ENCODE measurements around the gene PLCL1. TPM values are rescaled to one million over a fixed set of nuclear protein-coding genes. Genes with fewer than 3 reads are reported as not detected.

The PLCL1 gene
- total RNA-seq, 1 experiment from 2014 or later = 0.07 TPM

DNA sequence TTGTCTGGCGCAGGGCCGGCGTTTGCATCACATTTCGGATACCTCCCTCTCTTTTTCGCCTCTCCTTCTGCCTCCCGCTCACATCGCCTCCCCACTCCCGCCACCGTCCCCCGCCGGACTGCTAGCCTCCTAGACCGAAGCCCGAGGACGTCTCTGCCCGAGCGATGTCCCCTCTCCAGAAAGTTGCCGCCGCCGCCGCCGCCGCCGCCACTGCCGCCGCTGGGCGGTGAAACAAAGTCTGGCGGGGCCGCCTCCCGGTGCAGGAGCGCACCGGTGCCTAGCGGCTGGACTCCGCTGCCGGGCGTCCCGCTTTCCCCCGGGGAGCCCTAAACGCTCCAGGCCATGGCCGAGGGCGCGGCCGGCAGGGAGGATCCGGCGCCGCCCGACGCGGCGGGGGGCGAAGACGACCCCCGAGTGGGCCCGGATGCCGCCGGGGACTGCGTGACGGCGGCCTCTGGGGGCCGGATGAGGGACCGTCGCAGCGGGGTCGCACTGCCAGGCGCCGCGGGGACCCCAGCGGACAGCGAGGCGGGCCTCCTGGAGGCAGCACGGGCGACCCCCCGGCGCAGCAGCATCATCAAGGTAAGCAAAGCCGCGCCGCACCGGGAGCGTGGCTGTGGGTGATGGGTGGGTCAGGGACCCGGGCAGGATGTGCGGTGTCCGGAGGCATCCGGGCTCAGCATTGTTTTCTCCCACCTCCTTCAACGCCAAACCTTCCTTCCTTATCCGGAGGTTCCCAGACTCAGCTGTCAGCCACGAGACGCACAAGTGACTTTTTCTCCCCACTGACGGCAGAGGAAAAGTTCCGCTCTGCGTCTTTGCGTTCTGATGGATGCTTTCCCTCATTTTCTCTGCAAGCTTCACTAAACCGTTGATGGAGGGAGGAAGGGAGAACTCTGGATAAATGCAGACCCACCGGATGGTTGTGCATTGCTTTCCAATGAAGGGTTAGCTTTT is 643 bp downstream of the PLCL1 start (continued):
- TF ChIP-seq, protein P1, sequence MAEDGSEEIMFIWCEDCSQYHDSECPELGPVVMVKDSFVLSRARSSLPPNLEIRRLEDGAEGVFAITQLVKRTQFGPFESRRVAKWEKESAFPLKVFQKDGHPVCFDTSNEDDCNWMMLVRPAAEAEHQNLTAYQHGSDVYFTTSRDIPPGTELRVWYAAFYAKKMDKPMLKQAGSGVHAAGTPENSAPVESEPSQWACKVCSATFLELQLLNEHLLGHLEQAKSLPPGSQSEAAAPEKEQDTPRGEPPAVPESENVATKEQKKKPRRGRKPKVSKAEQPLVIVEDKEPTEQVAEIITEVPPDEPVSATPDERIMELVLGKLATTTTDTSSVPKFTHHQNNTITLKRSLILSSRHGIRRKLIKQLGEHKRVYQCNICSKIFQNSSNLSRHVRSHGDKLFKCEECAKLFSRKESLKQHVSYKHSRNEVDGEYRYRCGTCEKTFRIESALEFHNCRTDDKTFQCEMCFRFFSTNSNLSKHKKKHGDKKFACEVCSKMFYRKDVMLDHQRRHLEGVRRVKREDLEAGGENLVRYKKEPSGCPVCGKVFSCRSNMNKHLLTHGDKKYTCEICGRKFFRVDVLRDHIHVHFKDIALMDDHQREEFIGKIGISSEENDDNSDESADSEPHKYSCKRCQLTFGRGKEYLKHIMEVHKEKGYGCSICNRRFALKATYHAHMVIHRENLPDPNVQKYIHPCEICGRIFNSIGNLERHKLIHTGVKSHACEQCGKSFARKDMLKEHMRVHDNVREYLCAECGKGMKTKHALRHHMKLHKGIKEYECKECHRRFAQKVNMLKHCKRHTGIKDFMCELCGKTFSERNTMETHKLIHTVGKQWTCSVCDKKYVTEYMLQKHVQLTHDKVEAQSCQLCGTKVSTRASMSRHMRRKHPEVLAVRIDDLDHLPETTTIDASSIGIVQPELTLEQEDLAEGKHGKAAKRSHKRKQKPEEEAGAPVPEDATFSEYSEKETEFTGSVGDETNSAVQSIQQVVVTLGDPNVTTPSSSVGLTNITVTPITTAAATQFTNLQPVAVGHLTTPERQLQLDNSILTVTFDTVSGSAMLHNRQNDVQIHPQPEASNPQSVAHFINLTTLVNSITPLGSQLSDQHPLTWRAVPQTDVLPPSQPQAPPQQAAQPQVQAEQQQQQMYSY (CRISPR knock-in tag; IDR thresholded peaks at IDR 0.05) = no peak
- TF ChIP-seq ELF4 (CRISPR knock-in tag; IDR thresholded peaks at IDR 0.05; ENCODE audit: low read depth) = no peak

- Mint-ChIP-seq H3K4me1 (peaks cover 14% of the 10 kb centered on the region), H3K27me3 (ENCODE audit: low read depth) (peaks cover 65% of the 10 kb centered on the region), H3K4me3 (peak overlapping the region; percentile 77), H3K36me3 (no peaks in the 10 kb centered on the region), H3K9me3 (no peaks in the 10 kb centered on the region), H3K27ac (no peak overlapping the region)
- ATAC-seq = no peak
- TF ChIP-seq TEAD1 (CRISPR knock-in tag; IDR thresholded peaks at IDR 0.05) (no peak), NFE2L1 (CRISPR knock-in tag; IDR thresholded peaks at IDR 0.05) (no peak), RORB (CRISPR knock-in tag; IDR thresholded peaks at IDR 0.05) (no peak), CDX4 (CRISPR knock-in tag; IDR thresholded peaks at IDR 0.05; ENCODE audit: borderline replicate concordance) (no peak), NFYB (CRISPR knock-in tag; conservative IDR thresholded peaks at IDR 0.05; ENCODE audit: low read depth) (no peak), JUN (CRISPR knock-in tag; IDR thresholded peaks at IDR 0.05) (no peak), ZNF423 (CRISPR knock-in tag; IDR thresholded peaks at IDR 0.05) (no peak), TEAD4 (CRISPR knock-in tag; IDR thresholded peaks at IDR 0.05) (no peak), SMAD3 (CRISPR knock-in tag; IDR thresholded peaks at IDR 0.05; ENCODE audit: borderline replicate concordance) (no peak), ZNF396 (CRISPR knock-in tag; IDR thresholded peaks at IDR 0.05; ENCODE audit: borderline replicate concordance) (no peak), ATF1 (CRISPR knock-in tag; IDR thresholded peaks at IDR 0.05) (no peak)
- TF ChIP-seq, protein P2, sequence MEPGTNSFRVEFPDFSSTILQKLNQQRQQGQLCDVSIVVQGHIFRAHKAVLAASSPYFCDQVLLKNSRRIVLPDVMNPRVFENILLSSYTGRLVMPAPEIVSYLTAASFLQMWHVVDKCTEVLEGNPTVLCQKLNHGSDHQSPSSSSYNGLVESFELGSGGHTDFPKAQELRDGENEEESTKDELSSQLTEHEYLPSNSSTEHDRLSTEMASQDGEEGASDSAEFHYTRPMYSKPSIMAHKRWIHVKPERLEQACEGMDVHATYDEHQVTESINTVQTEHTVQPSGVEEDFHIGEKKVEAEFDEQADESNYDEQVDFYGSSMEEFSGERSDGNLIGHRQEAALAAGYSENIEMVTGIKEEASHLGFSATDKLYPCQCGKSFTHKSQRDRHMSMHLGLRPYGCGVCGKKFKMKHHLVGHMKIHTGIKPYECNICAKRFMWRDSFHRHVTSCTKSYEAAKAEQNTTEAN (CRISPR knock-in tag; IDR thresholded peaks at IDR 0.05) = no peak
- ChIA-PET POLR2A (interaction anchor here (0.6 kb wide), 1 partner anchor 492 kb away, joined by 3 read pairs; no protein-coding TSS in a partner anchor), CTCF (interaction anchor here (1.2 to 1.5 kb wide), 2 partner anchors 293 to 490 kb away, joined by 3 to 4 read pairs; no protein-coding TSS in a partner anchor)
- no peak for DNase-seq (ENCODE audit: low spot score)
Observed at GRCh38 chr2:197805715-197806633, 1.6 kb downstream of the PLCL1 start.

DNA sequence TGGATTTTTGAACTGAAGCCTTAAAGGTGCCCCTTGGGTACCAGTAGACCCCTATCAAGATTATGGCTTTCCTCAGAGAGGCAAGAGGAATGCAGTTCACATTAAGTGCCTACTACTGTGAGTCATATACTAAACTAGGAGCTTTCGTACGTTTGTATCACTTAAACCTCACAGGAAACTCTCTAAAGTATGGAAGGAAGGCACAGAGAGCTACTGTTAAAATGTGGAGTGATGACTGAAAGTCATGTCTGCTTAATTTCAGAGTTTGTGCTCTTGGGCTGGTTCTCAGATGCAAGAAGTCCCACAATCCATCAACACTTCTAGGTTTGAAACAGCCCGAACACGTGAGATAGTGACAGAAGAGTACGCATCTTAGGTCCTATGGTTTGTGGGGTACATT is 4.7 kb downstream of the PLCL1 start:
- peaks cover 45% of the 10 kb centered on the region for H3K27me3 Mint-ChIP-seq (ENCODE audit: low read depth)
- DNase-seq (ENCODE audit: low spot score) = no peak
- no peak for ATAC-seq
- H3K27ac Mint-ChIP-seq = no peak overlapping the region
- no peak for TF ChIP-seq SMAD3 (CRISPR knock-in tag; IDR thresholded peaks at IDR 0.05; ENCODE audit: borderline replicate concordance)
- TF ChIP-seq, protein P3, sequence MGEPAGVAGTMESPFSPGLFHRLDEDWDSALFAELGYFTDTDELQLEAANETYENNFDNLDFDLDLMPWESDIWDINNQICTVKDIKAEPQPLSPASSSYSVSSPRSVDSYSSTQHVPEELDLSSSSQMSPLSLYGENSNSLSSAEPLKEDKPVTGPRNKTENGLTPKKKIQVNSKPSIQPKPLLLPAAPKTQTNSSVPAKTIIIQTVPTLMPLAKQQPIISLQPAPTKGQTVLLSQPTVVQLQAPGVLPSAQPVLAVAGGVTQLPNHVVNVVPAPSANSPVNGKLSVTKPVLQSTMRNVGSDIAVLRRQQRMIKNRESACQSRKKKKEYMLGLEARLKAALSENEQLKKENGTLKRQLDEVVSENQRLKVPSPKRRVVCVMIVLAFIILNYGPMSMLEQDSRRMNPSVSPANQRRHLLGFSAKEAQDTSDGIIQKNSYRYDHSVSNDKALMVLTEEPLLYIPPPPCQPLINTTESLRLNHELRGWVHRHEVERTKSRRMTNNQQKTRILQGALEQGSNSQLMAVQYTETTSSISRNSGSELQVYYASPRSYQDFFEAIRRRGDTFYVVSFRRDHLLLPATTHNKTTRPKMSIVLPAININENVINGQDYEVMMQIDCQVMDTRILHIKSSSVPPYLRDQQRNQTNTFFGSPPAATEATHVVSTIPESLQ (CRISPR knock-in tag; IDR thresholded peaks at IDR 0.05) = no peak
- TF ChIP-seq TP53 (CRISPR knock-in tag; IDR thresholded peaks at IDR 0.05) = no peak
- TF ChIP-seq, protein P4, sequence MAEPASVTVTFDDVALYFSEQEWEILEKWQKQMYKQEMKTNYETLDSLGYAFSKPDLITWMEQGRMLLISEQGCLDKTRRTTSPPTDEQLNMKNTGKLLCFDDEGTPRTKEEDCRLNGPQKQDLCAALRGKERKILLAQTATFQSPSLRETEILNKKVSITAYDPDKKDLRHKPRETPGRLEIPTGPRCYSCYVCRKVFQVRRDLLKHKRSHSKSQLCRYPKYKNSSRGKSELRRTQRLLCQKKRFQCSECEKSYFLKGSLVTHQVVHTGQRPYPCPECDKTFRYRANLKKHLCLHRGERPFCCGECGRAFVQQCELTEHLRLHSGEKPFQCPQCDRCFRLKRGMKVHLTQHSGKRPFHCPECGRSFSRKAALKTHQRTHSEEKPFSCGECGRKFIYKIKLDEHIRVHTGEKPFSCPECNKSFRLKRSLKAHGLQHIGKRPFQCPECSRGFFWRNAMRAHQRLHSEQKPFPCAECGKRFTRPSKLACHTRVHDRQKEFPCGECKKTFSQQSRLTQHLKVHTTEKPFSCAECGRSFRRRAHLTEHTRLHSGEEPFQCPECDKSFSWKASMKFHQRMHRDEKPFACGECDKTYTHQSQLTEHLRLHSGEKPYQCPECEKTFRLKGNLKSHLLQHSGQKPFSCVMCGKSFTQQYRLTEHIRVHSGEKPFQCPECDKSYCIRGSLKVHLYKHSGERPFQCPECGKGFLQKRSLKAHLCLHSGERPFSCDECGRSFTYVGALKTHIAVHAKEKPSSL (CRISPR knock-in tag; conservative IDR thresholded peaks at IDR 0.05) = no peak
- no peaks in the 10 kb centered on the region for H3K36me3 Mint-ChIP-seq
- H3K9me3 Mint-ChIP-seq = no peaks in the 10 kb centered on the region
- no peak overlapping the region for H3K4me3 Mint-ChIP-seq
- peaks cover 10% of the 10 kb centered on the region for H3K4me1 Mint-ChIP-seq
- ChIA-PET CTCF (interaction anchor here (1.6 kb wide), 1 partner anchor 319 kb away, joined by 4 read pairs; no protein-coding TSS in a partner anchor), POLR2A (no interaction called here)

Data from WTC11 (cell line).